HUDEP-2 (cell line): ENCODE data around the gene LARGE1.
"Not testable (repeated sequence)": the region's sequence is repeated elsewhere in the genome, so short reads cannot be mapped to it uniquely, and the experiment has no call there.

ENCODE experiments used
- DNase-seq, 76 experiments: peaks; one replicate each; lab custom pipeline; 2025; ENCODE audit not compliant: unreplicated experiment in 76 of 76; lab: John Stamatoyannopoulos, UW

LARGE1 gene

DNA sequence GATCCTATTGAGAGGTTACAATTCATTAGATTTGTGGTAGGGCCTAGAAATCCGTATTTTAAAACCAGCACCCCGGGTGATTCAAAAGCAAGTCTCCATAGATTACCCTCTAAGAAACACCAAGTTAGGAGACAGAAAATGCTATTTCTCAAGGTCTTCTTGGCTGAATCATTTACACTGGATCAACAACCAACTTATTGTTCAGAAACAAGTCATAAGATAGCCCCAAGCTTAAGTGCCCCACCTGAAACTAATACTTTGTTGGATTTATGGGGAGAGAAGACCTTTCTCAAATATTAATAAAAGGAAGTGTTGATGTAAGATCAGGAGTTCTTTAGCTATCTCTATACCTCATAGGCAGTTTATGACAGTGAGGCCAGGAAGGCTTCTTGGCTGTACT, 345.2 kb downstream of the LARGE1 start:
- no peak for DNase-seq

DNA sequence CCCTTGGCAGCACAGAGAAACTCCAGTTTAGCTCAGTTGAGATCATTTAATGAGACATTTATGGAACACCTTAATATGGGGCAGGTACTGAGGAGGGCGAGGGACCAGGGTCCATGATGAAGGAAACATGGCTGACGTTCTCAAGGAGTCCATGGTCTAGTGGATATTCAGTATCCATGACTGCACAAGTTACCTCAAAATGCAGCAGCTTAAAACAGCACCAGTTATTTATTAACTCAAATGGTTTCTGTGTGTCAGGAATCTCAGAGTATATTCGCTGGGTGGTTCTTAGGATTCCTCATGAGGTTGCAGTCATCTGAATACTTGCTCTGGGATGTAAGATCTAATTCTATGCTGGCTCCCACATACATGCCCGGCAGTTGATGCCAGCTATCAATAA, 346.8 kb downstream of the LARGE1 start:
- DNase-seq: no peak

GRCh38 chr22:33572086-33572485, 348.2 kb downstream of the LARGE1 start:
- DNase-seq: no peak

DNA sequence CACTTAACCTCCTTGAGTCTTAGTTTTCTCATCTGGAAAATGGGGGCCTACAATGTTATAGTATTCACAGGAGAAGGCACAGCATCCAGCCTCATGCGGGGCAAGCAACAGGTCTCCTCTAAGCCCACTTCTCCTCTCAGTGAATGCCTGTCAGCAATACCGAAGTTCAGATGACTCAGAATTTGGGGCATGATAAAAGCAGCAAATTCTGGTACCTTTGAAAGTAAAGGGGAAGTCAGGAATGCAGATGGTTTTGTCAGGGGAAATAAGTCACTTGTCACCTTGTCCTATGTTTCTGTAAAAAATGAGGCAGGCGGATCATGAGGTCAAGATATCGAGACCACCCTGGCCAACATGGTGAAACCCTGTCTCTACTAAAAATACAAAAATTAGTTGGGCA, 350.2 kb downstream of the LARGE1 start:
- no peak for DNase-seq

DNA sequence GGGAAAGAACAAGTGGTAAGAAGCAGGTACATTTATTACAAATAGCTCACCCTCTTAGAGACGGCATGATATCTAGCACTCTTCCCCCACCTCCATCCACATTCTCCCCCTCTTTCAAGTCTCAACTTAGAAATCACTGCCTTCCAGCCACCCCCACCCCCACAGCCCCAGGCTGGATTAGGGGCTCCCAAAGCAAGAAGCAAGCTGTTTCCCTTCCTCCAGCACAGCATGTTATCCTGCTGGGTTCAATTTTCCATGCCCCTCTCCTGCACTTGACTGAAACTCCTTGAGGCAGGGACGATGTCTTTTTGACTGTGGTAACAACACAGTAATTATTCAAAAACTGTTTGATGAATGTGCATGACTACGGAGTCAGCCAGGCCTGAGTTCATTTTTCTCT, 350.7 kb downstream of the LARGE1 start:
- no peak for DNase-seq

DNA sequence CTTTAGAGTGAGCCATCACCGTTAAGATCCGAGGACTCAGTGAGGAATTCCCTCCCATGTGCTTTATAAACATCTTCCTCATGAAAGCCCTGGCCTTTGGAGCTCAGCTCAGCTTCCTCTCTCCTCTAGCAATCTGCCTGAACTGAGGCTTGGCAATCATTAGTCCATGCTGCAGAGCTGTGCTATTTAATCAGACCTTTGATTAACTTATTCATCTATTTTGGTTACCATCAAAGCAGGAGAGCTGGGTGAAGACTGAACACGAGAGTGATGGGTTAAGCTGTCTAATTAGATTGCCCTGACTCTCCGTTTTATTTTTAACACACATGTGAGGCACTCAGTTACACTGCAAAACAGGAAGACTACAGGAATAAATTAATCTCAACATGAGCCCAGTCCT, 351.3 kb downstream of the LARGE1 start:
- DNase-seq: no peak

- not testable (repeated sequence) for DNase-seq
These were observed 353.8 kb downstream of the LARGE1 start for GRCh38 chr22:33566495-33566894.

GRCh38 chr22:33565580-33565995, 354.7 kb downstream of the LARGE1 start:
- no peak for DNase-seq

- DNase-seq: no peak
These were observed 355.6 kb downstream of the LARGE1 start for GRCh38 chr22:33564683-33565082.

DNA sequence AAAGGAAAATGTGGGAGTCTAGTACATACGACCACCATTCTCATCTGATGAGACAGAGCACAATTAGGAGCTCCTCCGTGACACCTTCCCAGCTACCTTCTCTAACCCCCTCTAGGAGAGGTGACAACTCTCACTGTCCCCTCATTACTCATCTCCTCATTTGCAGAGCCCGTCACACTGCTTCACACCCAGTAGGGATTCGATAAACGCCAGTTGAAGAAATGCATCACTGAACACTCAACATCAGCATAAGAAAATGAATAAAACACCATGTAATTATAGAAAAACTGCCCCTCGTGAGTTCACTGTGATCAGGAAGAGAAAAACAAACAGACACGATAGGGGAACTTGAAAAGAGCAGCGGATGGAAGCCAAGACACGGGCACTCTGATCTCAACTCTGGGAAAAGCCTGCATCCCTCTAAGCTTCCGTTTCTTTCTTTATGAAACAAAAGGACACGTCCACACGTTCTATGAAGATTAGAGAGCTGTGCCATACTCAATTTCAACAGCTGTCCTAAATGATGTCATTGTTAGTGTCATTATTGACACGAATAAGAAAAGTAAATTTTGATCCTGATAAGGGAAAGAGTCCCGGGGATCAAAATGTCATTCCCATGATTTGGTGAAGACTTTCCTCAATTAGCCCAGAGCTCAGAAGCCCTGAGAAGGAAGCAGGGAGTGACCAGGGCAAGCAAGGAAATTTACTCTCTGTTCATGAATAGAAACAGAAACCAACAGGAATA, 356.9 kb downstream of the LARGE1 start:
- no peak for DNase-seq

DNA sequence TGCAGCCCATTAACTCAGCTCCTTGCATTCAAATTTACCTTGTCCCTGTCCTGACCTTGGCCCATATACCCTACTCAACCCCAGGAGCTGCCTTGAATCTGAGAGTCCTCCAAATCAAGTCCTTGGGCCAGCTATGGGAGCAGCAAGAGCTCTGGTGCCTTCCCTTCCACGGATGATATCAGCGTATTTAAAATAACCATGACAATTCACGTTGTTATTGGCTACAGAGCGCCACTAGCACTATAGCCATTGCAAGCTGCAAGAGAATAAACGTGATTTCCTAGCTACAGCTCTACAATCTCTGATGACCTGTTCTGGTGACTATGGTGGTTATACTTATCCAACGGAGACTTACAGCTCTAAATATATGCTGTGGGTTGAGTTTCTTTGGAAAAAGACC, 357.8 kb downstream of the LARGE1 start:
- DNase-seq: no peak

DNA sequence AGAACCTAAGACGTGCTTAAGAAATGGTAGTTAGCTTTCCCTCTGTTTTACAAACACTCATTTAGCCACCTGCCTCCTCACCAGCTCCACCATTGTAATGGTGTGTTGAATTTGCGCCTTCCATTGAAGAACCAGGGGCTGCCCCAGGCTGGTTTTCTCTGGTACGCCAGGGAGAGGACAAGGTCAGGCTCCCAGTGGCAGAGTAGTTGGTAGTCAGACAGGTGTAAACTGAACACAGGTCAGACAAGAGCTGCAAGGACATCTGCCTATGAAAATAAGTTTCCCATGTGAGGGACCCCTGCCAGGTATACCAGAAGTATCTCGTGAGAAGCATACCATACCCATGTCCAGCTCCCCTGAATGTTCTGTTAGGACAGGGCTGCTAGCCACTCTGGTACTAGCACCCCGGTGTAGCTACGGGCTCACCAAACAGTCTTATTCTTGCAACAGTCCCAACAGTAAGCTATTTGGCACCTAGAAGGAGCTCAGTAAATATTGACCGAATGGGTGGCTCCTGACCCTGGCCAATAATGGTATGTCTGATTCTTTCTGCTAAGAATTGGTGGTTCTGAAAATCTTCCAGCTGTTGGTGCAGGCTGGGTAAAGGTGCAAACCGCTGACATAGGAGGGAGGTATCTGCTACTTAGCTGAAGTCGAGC, 359.0 kb downstream of the LARGE1 start:
- no peak for DNase-seq

DNA sequence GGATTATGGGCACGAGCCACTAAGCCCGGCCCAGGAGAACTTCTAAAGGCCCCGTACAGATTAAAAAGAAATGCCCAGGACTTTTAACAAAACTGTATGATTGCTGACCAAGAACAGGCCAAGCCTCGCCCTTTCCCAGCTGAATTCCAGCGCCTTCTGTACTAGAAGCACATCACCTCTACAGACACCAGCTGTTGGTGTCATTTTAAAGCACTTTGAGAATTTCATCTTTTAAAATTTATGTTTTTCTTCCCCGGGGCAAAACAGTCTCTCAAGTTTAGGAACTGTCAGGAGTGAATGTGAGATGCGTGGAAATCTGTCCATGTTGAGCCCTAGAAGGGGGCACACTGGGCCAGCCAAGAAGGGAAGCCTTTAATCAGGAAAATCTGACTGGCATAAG, 362.4 kb downstream of the LARGE1 start:
- DNase-seq: no peak

- DNase-seq: no peak
These were observed 364.3 kb downstream of the LARGE1 start for GRCh38 chr22:33555814-33556522.

- DNase-seq: no peak
These were observed 366.8 kb downstream of the LARGE1 start for GRCh38 chr22:33553493-33553892.

DNA sequence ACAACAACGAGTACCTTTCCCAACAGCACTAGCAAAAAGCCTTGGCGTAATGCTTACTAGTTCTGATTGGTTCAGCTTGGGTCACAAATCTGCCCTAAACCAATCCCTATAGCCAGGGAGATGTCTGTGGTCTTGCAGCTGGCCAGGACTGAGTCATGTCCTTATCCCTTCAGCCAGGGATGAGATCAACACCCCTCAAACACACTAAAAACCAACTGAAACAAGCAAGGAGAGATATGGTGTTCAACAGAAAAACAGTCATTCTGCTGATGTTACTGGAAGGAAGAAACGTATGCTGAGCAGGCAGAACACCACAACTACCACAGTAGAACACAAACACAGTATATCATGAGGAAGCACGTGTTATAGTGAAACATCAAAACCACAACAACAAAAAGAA, 375.6 kb downstream of the LARGE1 start:
- DNase-seq: no peak

DNA sequence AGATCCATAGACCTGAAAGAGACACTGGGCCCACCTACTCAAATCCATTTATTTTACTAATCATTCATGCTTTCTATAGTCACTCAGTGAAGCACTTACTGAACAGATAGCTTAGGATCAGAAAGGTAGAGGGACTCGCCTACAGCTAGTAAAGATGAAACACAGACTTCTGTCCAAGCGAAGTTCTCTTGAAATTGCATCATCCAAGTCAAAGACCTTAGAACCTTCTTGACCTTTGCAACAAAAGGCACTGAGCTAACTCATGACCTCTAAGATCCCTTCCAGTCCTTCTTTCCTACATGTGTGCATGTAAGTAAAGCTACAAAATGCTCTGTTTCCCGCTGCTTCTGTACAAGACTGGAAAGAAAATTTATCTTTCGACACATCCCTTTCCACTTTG, 377.6 kb downstream of the LARGE1 start:
- no peak for DNase-seq

DNA sequence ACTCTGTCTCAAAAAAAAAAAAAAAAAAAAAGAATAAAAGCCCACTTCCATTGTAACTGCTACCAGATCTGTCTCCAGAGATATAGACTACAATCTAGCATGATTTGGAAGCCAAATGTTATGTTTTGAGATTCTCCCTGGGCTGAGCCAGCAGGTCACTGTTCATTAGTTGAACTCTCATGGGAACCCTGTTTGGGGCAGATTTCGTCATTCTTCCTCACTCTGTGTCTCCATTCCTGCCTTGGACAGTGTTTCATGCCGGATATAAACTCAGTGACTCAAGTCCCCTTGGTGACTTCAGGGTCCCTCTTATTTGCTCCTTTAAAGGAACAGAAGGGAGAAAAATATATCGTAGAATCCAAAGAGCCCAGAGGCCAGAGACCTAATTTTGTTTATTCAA, 378.1 kb downstream of the LARGE1 start:
- DNase-seq: no peak

DNA sequence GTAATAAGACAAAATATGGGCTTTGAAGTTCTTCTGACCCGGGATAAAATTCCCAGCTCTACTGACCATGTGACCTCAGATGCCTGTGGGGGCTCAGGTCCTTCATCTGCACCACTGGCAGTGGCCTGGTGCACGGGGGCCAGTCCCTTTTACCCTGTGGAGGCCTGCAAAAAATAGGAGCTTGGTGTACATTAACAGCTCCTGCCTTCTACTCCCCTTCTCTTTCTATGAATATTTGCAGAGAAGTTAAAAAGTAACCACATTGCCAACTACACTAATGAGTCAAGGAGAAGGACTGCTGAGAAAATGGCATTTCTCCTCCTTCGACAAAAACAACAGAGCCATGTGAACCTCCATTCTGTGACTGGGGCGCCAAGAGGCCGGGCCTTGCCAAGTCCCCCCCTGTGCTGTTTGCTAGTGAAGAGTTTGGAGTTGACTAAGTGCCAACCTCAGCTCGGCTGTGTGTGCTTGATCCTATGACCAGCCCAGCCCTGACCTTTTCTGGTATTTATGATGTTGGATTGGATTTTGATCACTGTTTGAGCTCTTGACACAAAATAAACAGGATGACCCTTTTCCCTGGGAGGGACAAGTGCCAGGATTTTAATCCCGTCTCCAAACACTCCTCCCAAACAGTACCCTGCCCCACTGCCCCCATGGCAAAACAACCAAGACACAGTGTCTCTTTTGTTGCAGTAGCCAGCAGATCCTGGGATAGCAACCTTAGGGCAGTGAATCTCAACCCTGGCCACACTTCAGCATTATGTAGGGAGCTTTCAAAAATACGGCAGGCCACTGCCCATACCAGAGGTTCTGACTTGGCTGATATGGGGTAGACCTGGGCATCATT, 380.1 kb downstream of the LARGE1 start:
- no peak for DNase-seq

DNA sequence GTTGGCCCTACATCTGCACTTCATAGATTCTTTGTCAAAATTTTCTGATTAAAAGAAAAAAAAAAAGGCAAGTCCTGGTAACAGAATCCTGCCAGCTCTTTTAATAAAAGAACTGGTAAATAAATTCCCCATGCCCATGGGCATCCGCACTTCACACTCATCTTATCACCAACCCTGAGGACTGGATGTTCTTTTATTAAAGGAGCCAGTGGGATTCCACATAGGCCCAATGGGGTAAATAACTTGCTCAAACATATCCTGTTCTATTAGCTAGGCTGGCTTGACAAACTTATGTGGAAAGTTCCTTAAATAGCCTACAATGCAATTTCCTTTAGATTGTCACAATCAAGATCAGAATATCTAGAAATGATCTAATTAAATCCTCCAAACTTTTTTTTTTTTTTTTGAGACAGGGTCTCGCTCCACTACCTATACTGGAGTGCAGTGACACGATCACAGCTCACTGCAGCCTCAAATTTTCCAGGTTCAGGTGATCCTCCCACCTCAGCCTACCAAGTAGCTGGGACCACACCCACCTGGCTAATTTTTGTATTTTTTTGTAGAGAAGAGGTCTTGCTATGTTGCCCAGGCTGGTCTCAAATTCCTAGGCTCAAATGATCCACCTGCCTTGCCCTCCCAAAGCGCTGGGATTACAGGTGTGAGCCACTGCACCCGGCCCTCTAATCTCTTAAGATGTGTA, 380.9 kb downstream of the LARGE1 start:
- no peak for DNase-seq
